Measurements from ENCODE around the gene PCSK5. TPM values are rescaled to one million over a fixed set of nuclear protein-coding genes. Genes with fewer than 3 reads are reported as not detected.

PCSK5 gene
- total RNA-seq, 1 experiment from 2014 or later = 6.9 TPM

DNA sequence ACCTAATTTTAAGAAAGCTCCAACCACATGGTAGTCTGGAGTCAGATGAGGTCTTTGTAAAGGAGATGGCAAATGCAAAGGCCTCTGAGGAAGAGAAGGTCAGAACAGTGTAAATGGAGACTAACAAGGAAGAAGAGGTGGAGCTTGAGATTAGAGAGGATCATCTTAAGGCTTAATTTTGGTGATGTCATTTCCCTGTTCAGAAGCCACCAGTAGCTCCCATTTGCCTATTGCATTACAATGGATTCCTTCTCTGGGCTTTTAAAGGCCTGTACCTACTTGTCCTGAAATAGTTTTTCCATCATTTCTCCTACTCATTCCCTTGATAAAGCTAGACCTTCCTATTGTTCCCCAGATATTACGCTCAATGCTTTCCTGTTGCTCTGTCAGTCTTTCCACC, 16.1 kb downstream of the PCSK5 start (continued):
- TF ChIP-seq, protein P1, sequence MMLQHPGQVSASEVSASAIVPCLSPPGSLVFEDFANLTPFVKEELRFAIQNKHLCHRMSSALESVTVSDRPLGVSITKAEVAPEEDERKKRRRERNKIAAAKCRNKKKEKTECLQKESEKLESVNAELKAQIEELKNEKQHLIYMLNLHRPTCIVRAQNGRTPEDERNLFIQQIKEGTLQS (IDR thresholded peaks at IDR 0.05) = no peak
- TF ChIP-seq SRF (IDR thresholded peaks at IDR 0.05; ENCODE audit: low read depth) (no peak), ELF1 (IDR thresholded peaks at IDR 0.05; ENCODE audit: borderline replicate concordance, low read depth) (no peak), EGR1 (IDR thresholded peaks at IDR 0.05; ENCODE audit: low read depth) (no peak)

DNA sequence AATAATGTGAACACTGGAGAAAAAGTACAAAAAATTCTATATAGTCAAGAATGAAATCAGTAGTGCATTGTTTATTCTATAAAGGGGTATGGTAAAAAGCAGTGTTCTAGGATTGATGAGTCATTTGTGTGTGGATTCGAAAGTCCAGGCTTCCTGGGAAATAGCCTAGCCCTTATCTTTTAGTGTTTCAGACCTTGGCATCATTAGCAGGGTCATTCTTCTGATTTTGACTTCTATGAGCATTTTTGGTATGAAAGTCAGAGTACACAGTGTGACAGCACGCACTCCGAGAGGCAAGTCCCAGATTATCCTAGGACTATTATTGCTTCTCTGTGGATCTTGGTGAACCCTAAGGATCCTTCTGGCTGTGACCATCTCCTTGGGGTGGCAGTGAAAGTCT, 16.9 kb downstream of the PCSK5 start:
- intact Hi-C loops (cut with micrococcal nuclease) = no loop called here
- Histone ChIP-seq H3K9me3 (ENCODE audit: control insufficient read depth in 1 of 2, insufficient read depth in 1 of 2, low read depth in 1 of 2, low read length in 2 of 2) (no peaks in the 10 kb centered on the region), H3K4me1 (ENCODE audit: control insufficient read depth in 1 of 2, insufficient read depth in 2 of 2, low read length in 2 of 2) (peaks cover 0 to 19% of the 10 kb centered on the region in 2 experiments; a peak in 2 of 4 replicates), H2AFZ (ENCODE audit: low read depth, low read length, poor library complexity, severe bottlenecking) (no peak overlapping the region), H3K27me3 (ENCODE audit: insufficient read depth, low read length) (no peaks in the 10 kb centered on the region), H3K27ac (ENCODE audit: low read depth, low read length) (no peak overlapping the region), H3K9me2 (ENCODE audit: insufficient read depth) (no peaks in the 10 kb centered on the region), H3K79me2 (ENCODE audit: insufficient read depth, low read length) (no peaks in the 10 kb centered on the region), H3K4me2 (ENCODE audit: low read length) (no peak overlapping the region), H4K20me1 (ENCODE audit: insufficient read depth) (no peaks in the 10 kb centered on the region), H3K36me3 (ENCODE audit: control insufficient read depth in 1 of 2, insufficient read depth in 2 of 2, low read length in 2 of 2) (no peaks in the 10 kb centered on the region), H3K9ac (ENCODE audit: low read length) (no peak overlapping the region), H3K4me3 (replicated peaks in 1 of 2; ENCODE audit: low read depth in 1 of 2, low read length in 2 of 2) (no peak overlapping the region)
- ChIA-PET POLR2A (no interaction called here), RAD21 (ENCODE audit: low non-redundant PET in 1 of 2, low total read pairs in 2 of 2, uncharacterized antibody in 2 of 2, unreplicated experiment in 2 of 2) (no interaction called here), CTCF (no interaction called here)
- no peak for TF ChIP-seq EZH2phosphoT487 (IDR thresholded peaks at IDR 0.05; ENCODE audit: borderline replicate concordance)
- no peak for TF ChIP-seq FOSL1 (IDR thresholded peaks at IDR 0.05; ENCODE audit: low read depth)
- TF ChIP-seq CEBPB (IDR thresholded peaks at IDR 0.05; ENCODE audit: low read depth) = no peak
- no peak for TF ChIP-seq SRF (IDR thresholded peaks at IDR 0.05; ENCODE audit: low read depth)
- TF ChIP-seq CBX3 (IDR thresholded peaks at IDR 0.05; ENCODE audit: low read depth) = no peak
- TF ChIP-seq, protein P2, sequence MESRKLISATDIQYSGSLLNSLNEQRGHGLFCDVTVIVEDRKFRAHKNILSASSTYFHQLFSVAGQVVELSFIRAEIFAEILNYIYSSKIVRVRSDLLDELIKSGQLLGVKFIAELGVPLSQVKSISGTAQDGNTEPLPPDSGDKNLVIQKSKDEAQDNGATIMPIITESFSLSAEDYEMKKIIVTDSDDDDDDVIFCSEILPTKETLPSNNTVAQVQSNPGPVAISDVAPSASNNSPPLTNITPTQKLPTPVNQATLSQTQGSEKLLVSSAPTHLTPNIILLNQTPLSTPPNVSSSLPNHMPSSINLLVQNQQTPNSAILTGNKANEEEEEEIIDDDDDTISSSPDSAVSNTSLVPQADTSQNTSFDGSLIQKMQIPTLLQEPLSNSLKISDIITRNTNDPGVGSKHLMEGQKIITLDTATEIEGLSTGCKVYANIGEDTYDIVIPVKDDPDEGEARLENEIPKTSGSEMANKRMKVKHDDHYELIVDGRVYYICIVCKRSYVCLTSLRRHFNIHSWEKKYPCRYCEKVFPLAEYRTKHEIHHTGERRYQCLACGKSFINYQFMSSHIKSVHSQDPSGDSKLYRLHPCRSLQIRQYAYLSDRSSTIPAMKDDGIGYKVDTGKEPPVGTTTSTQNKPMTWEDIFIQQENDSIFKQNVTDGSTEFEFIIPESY (IDR thresholded peaks at IDR 0.05; ENCODE audit: extremely low read depth, insufficient replicate concordance, low read length) = no peak
- TF ChIP-seq JUND (IDR thresholded peaks at IDR 0.05) = no peak
- TF ChIP-seq SP1 (IDR thresholded peaks at IDR 0.05; ENCODE audit: low read depth) = no peak
- TF ChIP-seq SIN3A (IDR thresholded peaks at IDR 0.05; ENCODE audit: low read depth) = no peak
- TF ChIP-seq, protein P3, sequence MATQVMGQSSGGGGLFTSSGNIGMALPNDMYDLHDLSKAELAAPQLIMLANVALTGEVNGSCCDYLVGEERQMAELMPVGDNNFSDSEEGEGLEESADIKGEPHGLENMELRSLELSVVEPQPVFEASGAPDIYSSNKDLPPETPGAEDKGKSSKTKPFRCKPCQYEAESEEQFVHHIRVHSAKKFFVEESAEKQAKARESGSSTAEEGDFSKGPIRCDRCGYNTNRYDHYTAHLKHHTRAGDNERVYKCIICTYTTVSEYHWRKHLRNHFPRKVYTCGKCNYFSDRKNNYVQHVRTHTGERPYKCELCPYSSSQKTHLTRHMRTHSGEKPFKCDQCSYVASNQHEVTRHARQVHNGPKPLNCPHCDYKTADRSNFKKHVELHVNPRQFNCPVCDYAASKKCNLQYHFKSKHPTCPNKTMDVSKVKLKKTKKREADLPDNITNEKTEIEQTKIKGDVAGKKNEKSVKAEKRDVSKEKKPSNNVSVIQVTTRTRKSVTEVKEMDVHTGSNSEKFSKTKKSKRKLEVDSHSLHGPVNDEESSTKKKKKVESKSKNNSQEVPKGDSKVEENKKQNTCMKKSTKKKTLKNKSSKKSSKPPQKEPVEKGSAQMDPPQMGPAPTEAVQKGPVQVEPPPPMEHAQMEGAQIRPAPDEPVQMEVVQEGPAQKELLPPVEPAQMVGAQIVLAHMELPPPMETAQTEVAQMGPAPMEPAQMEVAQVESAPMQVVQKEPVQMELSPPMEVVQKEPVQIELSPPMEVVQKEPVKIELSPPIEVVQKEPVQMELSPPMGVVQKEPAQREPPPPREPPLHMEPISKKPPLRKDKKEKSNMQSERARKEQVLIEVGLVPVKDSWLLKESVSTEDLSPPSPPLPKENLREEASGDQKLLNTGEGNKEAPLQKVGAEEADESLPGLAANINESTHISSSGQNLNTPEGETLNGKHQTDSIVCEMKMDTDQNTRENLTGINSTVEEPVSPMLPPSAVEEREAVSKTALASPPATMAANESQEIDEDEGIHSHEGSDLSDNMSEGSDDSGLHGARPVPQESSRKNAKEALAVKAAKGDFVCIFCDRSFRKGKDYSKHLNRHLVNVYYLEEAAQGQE (IDR thresholded peaks at IDR 0.05; ENCODE audit: low read depth) = no peak
- TF ChIP-seq RAD21 (IDR thresholded peaks at IDR 0.05; ENCODE audit: low read depth) = no peak
- TF ChIP-seq EGR1 (IDR thresholded peaks at IDR 0.05; ENCODE audit: low read depth) = no peak
- no peak for TF ChIP-seq EZH2 (IDR thresholded peaks at IDR 0.05)
- TF ChIP-seq ZFX (IDR thresholded peaks at IDR 0.05) = no peak
- TF ChIP-seq TCF7L2 (IDR thresholded peaks at IDR 0.05; ENCODE audit: borderline replicate concordance, extremely low read depth, insufficient read depth, insufficient read length) = no peak
- no TSS peak for BruUV-seq (replicated peaks)
- ATAC-seq (no peak), DNase-seq (ENCODE audit: low read depth, low spot score) (no peak)
